Measurements from ENCODE around the gene FHL3. TPM values are rescaled to one million over a fixed set of nuclear protein-coding genes. Genes with fewer than 3 reads are reported as not detected.

Gene FHL3
- total and polyA plus RNA-seq, 2 donors: 4.0 to 18.7 TPM

DNA sequence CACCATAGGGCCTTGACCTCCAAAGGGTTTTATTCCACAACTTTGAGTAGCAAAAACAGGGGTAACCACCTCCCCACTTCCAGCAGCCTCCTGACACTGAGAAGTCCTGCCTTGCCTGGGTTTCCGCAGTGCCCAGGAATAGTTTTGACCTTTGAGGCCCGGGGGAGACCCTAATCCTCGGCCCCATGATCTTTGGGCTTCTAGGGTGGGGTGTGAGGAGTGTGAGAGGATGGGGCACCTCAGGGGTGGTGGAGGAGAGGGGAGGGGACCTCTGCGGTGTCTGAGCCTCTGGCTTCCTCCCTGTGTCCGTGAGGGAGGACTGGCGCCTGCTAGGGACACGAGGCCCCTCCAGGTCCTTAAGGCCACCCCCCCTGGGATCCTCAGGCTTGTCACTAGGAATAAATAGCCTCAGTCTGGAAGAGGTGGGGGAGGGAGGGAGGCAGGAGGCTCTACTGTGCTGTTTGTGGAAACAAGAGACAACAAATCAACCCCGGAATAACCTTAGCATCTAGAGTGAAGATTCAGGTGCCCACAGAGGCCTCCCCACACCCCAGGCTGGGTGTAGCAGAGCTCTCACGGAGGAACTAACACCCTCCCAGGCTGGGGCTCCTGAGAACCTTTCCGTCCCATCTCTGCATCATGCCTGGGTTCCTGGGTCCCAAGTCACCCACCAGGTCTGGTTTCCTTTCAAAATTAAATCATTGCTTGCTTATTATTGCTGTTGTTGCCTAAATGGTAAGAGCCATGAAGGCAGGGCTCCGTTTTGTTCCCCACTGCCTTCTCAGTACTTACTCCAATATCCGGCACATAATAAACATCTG is 904 bp upstream of the FHL3 start:
- no peaks in the 10 kb centered on the region for H3K9me3 ChIP-seq (ENCODE audit: control insufficient read depth in 2 of 2, insufficient read depth in 1 of 2, low read length in 1 of 2)
- H3K4me1 ChIP-seq (ENCODE audit: control insufficient read depth in 2 of 2, insufficient read depth in 2 of 2, low read length in 2 of 2): peaks cover 7 to 38% of the 10 kb centered on the region in 2 donors
- WGBS: 77% methylated on average over 12 of the region's 12 CpGs
- H3K4me3 ChIP-seq (ENCODE audit: low read length in 2 of 2): no peak overlapping the region
- peaks cover 0 to 6% of the 10 kb centered on the region in 2 donors for H3K27me3 ChIP-seq (ENCODE audit: control insufficient read depth in 2 of 2, insufficient read depth in 1 of 2, low read length in 1 of 2)
- H3K36me3 ChIP-seq (ENCODE audit: control insufficient read depth in 2 of 2, insufficient read depth in 2 of 2, low read length in 1 of 2): no peaks in the 10 kb centered on the region
- no peak overlapping the region for H3K27ac ChIP-seq (ENCODE audit: low read depth in 1 of 2, low read length in 1 of 2)
- DNase-seq (ENCODE audit: low read depth in 6 of 9, low spot score in 9 of 9): no peak

DNA sequence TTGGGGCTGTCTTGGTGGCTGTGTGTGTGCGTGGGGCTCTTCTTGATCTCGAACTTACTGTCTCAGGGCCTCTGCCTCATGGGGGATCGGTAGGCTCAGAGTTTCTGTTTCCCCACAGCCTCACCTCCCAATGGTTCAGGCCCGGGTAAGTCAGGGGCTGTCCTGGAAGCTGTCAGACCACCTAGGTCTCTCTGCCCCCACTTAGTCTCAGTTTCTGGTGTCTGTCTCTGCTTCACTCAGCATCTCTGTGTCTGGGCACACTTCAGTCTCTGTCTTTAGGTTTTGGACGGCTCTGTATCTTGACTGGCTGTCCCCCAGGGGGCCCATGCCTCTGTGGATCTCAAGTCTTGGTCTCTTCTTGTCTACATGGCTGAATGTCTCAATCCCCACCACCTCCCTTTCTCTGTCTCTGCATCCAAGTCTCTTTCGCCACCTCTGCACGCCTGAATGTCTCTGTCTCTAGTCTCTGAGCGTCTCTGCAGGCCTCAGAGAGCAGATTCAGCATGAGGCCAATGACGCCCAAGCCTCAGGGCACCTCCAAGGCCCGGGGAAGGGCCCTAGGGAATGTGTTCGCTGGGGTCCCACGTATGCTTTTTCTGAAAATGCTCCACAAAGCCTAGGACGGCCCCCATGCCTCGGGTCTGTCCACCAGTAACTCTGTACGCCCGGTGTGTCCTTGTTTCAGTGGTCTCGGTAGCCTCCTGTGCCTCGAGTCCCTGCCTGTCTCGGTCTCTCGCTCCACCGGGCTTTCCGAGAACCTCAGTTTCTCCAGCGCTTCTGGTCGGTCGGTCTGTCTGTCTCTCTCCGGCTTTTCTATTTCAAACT is 818 bp downstream of the FHL3 start:
- no peaks in the 10 kb centered on the region for H3K9me3 ChIP-seq (ENCODE audit: control insufficient read depth in 2 of 2, insufficient read depth in 1 of 2, low read length in 1 of 2)
- WGBS: 7% methylated on average over 26 of the region's 26 CpGs
- H3K27me3 ChIP-seq (ENCODE audit: control insufficient read depth in 2 of 2, insufficient read depth in 1 of 2, low read length in 1 of 2): peaks cover 0 to 6% of the 10 kb centered on the region in 2 donors
- no peaks in the 10 kb centered on the region for H3K36me3 ChIP-seq (ENCODE audit: control insufficient read depth in 2 of 2, insufficient read depth in 2 of 2, low read length in 1 of 2)
- H3K27ac ChIP-seq (ENCODE audit: low read depth in 1 of 2, low read length in 1 of 2): peak overlapping the region; percentile 3 to 20
- H3K4me3 ChIP-seq (ENCODE audit: low read length in 2 of 2): peak overlapping the region; percentile 53 to 78
- no peak for DNase-seq (ENCODE audit: low read depth in 6 of 9, low spot score in 9 of 9)
- peaks cover 10 to 48% of the 10 kb centered on the region in 2 donors for H3K4me1 ChIP-seq (ENCODE audit: control insufficient read depth in 2 of 2, insufficient read depth in 2 of 2, low read length in 2 of 2)

- 78% methylated on average over 8 of the region's 8 CpGs for WGBS
- peaks cover 14 to 49% of the 10 kb centered on the region in 2 donors for H3K4me1 ChIP-seq (ENCODE audit: control insufficient read depth in 2 of 2, insufficient read depth in 2 of 2, low read length in 2 of 2)
- DNase-seq (ENCODE audit: low read depth in 6 of 9, low spot score in 9 of 9): no peak
Observed at GRCh38 chr1:38003261-38004250, 1.8 kb downstream of the FHL3 start.

GRCh38 chr1:38000529-38001455 is 4.5 kb downstream of the FHL3 start:
- Histone ChIP-seq H3K27ac (ENCODE audit: low read depth in 1 of 2, low read length in 1 of 2) (peak overlapping the region; percentile 39 to 72), H3K27me3 (ENCODE audit: control insufficient read depth in 2 of 2, insufficient read depth in 1 of 2, low read length in 1 of 2) (peaks cover 0 to 11% of the 10 kb centered on the region in 2 donors), H3K9me3 (ENCODE audit: control insufficient read depth in 2 of 2, insufficient read depth in 1 of 2, low read length in 1 of 2) (no peaks in the 10 kb centered on the region), H3K4me1 (ENCODE audit: control insufficient read depth in 2 of 2, insufficient read depth in 2 of 2, low read length in 2 of 2) (peaks cover 14 to 53% of the 10 kb centered on the region in 2 donors), H3K4me3 (ENCODE audit: low read length in 2 of 2) (no peak overlapping the region), H3K36me3 (ENCODE audit: control insufficient read depth in 2 of 2, insufficient read depth in 2 of 2, low read length in 1 of 2) (peaks cover 0 to 2% of the 10 kb centered on the region in 2 donors)
- no peak for DNase-seq (ENCODE audit: low read depth in 6 of 9, low spot score in 9 of 9)
- 64% methylated on average over 13 of the region's 13 CpGs for WGBS

More at GRCh38 chr1:38003261-38004250, 1.8 kb downstream of the FHL3 start:
- H3K27me3 ChIP-seq (ENCODE audit: control insufficient read depth in 2 of 2, insufficient read depth in 1 of 2, low read length in 1 of 2): peaks cover 0 to 6% of the 10 kb centered on the region in 2 donors
- H3K27ac ChIP-seq (ENCODE audit: low read depth in 1 of 2, low read length in 1 of 2): no peak overlapping the region
- H3K9me3 ChIP-seq (ENCODE audit: control insufficient read depth in 2 of 2, insufficient read depth in 1 of 2, low read length in 1 of 2): no peaks in the 10 kb centered on the region
- H3K36me3 ChIP-seq (ENCODE audit: control insufficient read depth in 2 of 2, insufficient read depth in 2 of 2, low read length in 1 of 2): no peaks in the 10 kb centered on the region
- peak overlapping the region in 1 of 2 donors; percentile 16 for H3K4me3 ChIP-seq (ENCODE audit: low read length in 2 of 2)

- Histone ChIP-seq H3K27me3 (ENCODE audit: control insufficient read depth in 2 of 2, insufficient read depth in 1 of 2, low read length in 1 of 2) (peaks cover 0 to 12% of the 10 kb centered on the region in 2 donors), H3K4me1 (ENCODE audit: control insufficient read depth in 2 of 2, insufficient read depth in 2 of 2, low read length in 2 of 2) (peaks cover 14 to 55% of the 10 kb centered on the region in 2 donors), H3K9me3 (ENCODE audit: control insufficient read depth in 2 of 2, insufficient read depth in 1 of 2, low read length in 1 of 2) (no peaks in the 10 kb centered on the region), H3K4me3 (ENCODE audit: low read length in 2 of 2) (no peak overlapping the region), H3K27ac (ENCODE audit: low read depth in 1 of 2, low read length in 1 of 2) (peak overlapping the region; percentile 72 to 78), H3K36me3 (ENCODE audit: control insufficient read depth in 2 of 2, insufficient read depth in 2 of 2, low read length in 1 of 2) (peaks cover 0 to 2% of the 10 kb centered on the region in 2 donors)
- WGBS: 90% methylated on average over 2 of the region's 2 CpGs
- no peak for DNase-seq (ENCODE audit: low read depth in 6 of 9, low spot score in 9 of 9)
Observed at GRCh38 chr1:38000233-38000528, 5.1 kb downstream of the FHL3 start.

GRCh38 chr1:37999430-38000232 is 5.7 kb downstream of the FHL3 start:
- H3K9me3 ChIP-seq (ENCODE audit: control insufficient read depth in 2 of 2, insufficient read depth in 1 of 2, low read length in 1 of 2): no peaks in the 10 kb centered on the region
- H3K36me3 ChIP-seq (ENCODE audit: control insufficient read depth in 2 of 2, insufficient read depth in 2 of 2, low read length in 1 of 2): peaks cover 0 to 2% of the 10 kb centered on the region in 2 donors
- H3K27me3 ChIP-seq (ENCODE audit: control insufficient read depth in 2 of 2, insufficient read depth in 1 of 2, low read length in 1 of 2): peaks cover 0 to 10% of the 10 kb centered on the region in 2 donors
- H3K4me3 ChIP-seq (ENCODE audit: low read length in 2 of 2): no peak overlapping the region
- no peak for DNase-seq (ENCODE audit: low read depth in 6 of 9, low spot score in 9 of 9)
- H3K4me1 ChIP-seq (ENCODE audit: control insufficient read depth in 2 of 2, insufficient read depth in 2 of 2, low read length in 2 of 2): peaks cover 14 to 59% of the 10 kb centered on the region in 2 donors
- H3K27ac ChIP-seq (ENCODE audit: low read depth in 1 of 2, low read length in 1 of 2): peak overlapping the region; percentile 72 to 78
- 40% methylated on average over 9 of the region's 9 CpGs for WGBS

GRCh38 chr1:37998913-37999429 is 6.3 kb downstream of the FHL3 start:
- H3K9me3 ChIP-seq (ENCODE audit: control insufficient read depth in 2 of 2, insufficient read depth in 1 of 2, low read length in 1 of 2): no peaks in the 10 kb centered on the region
- peaks cover 0 to 7% of the 10 kb centered on the region in 2 donors for H3K27me3 ChIP-seq (ENCODE audit: control insufficient read depth in 2 of 2, insufficient read depth in 1 of 2, low read length in 1 of 2)
- peaks cover 8 to 52% of the 10 kb centered on the region in 2 donors for H3K4me1 ChIP-seq (ENCODE audit: control insufficient read depth in 2 of 2, insufficient read depth in 2 of 2, low read length in 2 of 2)
- no peak overlapping the region for H3K4me3 ChIP-seq (ENCODE audit: low read length in 2 of 2)
- peak overlapping the region; percentile 46 to 72 for H3K27ac ChIP-seq (ENCODE audit: low read depth in 1 of 2, low read length in 1 of 2)
- 87% methylated on average over 16 of the region's 16 CpGs for WGBS
- no peak for DNase-seq (ENCODE audit: low read depth in 6 of 9, low spot score in 9 of 9)
- H3K36me3 ChIP-seq (ENCODE audit: control insufficient read depth in 2 of 2, insufficient read depth in 2 of 2, low read length in 1 of 2): peaks cover 0 to 2% of the 10 kb centered on the region in 2 donors

All from thymus (tissue), 11 donors.